GM08714 (cell line): ENCODE measurements around the gene NDFIP1.

Source experiments
- H3K4me3 ChIP-seq: fragments of 200-500 bp; sonication (Bioruptor generic); 2 replicates; pipeline ENCODE4 v1.5.1; 2014; ENCODE audit warnings: mild to moderate bottlenecking, low read length, inconsistent platforms
- ZNF274 ChIP-seq: IDR thresholded peaks from 2 replicates; pipeline ENCODE4 v1.6.1; 2012; ENCODE audit warnings: mild to moderate bottlenecking, low read depth, low read length

The NDFIP1 gene

DNA sequence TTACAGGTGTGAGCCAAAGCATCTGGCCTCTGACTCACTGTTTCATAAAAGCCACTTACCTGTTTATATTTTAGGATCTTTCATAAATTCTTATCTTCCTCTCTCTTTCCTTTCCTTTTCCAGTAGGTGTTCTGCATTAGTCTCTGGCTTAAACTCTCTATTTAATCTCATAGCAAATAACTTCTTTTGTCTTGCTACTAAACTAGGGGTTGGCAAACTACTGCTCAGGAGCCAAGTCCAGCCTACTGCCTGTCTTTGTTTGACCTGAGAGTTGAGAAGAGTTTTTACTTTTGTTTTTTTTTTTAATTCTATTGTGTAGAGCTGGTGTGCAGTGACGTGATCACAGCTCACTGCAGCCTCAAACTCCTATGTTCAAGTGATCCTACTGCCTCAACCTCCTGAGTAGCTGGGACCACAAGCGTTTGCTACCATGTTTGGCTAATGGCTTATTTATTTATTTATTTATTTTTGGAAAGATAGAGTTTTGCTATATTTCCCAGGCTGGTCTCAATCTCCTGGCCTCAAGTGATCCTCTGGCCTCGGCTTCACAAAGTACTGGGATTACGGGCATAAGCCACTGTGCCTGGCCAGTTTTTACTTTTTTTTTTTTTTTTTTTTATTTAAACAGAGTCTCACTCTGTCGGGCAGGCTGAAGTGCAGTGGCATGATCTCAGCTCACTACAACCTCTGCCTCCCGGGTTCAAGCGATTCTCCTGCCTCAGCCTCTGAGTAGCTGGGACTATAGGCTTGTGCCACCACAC lies 5.4 kb upstream of the NDFIP1 start:
- no peak overlapping the region for H3K4me3 ChIP-seq
- no peak for TF ChIP-seq ZNF274

DNA sequence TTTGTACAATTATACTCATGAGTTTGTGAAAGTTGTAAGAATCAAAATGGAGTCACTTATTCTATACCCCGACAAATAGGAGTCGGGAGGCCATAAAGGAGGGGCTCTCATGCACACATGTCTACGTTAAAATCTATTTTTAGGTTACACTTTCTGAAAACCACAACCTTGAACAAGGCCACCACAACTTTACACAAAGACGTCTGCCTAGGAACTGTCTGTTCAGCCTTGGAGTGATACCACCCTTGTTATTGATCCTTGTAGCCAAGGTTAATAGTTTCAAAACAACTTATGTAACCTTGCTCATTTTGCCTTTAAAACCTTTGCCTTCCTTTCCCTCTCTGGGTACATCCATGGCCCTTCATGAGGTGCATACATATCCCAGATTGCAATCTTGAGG lies 4.1 kb upstream of the NDFIP1 start:
- no peak for TF ChIP-seq ZNF274
- H3K4me3 ChIP-seq = no peak overlapping the region

DNA sequence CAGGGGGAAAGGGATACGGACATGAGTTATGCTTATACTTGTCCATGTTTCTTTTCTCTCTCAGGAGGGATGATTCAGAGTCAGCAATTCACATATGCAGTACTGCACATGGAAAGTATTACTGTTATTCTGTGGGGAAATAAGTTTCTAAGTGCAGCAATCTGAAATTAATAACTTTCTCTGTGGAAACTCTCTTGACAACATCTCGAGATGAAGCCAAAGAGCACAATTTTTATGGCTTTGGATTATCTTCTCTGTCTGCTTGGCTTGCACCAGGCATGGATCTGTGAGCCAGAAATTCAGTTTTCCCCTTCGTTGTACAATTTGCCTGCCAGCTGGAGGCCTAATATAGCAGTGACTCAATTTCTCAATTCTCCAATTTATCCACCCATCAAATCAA lies 2.5 kb upstream of the NDFIP1 start:
- TF ChIP-seq ZNF274 = no peak
- no peak overlapping the region for H3K4me3 ChIP-seq

DNA sequence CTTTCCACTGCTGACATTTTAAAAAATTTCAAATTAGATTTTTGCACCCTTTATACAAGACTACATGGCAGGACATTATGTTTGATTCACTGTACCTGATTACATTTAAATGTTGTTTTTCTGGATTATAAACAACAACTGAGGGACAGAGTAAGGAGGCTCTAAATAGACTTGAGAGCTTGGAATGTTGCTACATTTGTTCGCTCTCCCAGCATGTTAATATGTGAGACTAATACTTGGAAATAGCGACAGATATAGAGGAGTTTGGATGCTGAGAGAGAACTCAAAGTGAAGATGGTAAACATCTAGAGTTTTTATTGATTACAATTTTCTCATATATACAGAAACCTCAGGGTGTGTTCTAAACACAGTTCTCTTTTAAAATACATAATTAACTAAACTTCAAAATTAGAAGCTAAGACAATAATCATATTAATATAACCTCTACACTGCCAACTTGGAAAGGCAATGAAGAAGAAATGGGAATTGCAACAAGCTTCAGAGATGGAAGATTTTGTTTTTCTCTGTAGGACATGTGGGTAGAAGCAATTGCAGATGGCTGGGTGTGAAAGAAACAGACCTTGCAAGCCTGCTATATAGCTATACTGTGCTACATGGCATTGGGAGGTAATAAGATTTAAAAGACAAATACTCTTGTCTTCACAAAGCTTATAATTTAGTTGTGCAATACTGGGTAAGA lies 1.4 kb upstream of the NDFIP1 start:
- no peak for TF ChIP-seq ZNF274
- H3K4me3 ChIP-seq = no peak overlapping the region

DNA sequence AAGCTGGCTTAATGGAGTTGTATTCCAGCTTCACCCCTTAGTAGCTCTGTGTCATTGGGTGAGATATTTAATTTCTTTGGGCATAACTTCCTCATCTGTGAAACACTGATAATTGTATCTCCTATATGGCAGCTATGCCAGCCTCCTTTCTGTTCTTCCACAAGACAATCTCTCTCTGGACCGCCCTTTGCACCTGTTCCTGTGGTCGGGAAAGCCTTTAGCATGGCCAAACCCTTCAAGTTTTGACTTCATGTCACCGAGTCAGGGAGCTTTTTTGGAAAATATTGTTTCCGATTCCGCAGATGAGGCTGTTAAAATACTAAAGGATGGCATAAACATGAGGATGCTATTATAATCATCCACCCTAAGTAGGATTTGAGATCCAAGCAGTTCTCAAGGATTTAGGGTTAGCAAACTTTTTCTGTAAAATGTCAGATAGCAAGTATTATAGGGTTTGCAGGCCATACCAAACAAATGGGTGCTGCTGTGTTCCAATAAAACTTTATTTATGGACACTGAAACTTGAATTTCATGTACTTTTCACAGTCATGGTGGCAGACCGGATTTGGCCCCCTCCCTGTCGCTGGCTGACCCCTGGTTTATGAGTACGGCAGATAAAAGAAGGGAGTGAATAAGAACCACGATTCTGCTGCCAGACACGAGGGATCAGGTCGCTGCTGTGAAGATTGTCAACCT lies 695 bp upstream of the NDFIP1 start:
- no peak overlapping the region; the same call in 1 of the 2 replicates for H3K4me3 ChIP-seq
- TF ChIP-seq ZNF274 = no peak

DNA sequence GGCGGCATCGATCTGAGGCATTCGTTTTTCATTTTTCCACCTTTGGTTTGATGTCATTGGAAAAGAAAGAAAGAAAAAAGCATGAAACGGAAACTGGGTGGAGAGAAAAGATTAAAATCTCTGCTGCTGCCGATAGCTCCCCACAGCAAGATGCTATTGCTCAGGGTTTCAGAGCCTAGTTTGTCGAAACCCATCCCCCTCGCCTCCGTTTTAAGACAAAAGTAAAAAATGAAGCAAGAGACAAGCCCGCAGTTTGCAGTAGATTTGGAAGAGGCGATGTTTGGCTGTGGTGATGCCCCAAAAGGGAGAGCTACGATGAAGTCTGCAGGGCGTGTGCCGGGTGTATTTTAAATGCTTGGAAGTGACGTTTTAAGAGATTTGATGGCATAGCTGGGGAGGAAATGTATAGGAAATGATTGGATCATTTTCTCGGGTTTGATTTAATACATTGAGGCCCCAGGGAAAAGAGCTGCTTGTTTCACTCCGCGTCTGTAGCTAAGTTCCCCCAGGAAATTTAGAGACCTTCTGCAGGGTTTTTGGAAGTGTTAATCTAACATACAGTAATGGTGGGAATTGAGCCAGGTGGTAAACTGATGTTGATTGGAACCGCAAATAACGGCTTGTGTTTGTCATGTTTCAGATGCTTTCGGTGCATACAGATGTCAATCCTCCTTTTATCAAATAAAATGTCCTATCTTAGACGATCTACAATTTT lies 909 bp downstream of the NDFIP1 start:
- TF ChIP-seq ZNF274 = no peak
- peak overlapping the region; percentile 78 for H3K4me3 ChIP-seq

DNA sequence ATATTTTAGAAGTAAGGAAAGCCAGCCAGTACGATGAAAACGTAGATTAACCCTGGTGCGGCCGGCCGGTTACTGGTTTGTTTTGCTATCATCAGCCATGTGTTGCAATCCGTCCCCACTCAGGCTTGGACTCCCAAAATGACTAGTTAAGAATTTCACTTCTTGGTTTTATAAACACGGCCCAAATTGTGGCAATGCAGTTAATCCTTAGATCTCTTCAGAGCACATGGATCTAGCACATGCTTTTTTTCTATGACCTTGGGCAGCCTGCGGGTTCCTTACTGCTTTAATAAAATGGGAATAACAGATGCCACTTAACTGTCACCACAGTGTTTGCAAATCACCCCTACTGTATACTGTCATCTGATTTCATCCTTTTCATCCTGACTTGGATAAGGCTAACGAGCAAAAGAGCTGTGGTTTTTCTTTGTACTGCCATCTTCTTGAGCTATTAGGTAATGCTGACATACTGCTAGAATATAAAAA lies 1.5 kb downstream of the NDFIP1 start:
- H3K4me3 ChIP-seq = peak overlapping the region; percentile 78
- no peak for TF ChIP-seq ZNF274

DNA sequence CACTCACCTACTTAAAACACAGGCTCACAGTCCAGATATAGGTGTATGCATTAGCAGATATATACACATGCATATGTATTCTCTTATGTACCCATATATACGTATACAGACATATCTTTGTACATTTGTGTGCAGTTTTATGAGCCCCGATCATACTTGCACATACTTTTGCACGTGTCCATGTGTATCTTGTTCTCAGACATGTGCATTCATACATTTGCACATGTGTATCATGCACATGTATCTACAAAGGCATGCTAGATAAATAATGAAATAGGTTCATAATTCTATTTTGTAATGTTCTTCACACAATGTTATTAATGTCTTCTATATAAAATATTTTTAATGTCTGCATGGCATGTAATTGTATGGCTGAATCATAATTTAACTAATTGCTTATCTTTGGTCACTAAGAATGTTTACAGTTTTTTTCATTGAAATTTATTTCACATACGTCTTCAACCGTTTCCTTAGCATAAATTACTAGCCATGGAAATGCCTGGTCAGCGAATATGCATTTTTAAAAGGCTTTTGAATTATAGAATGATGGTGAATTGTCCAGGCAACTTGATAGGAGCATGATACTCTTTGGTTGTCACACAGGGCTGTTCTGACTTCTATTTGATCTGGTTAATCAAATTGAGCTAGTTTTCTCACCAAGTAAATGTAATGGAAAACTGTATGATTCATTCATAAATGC lies 2.6 kb downstream of the NDFIP1 start:
- TF ChIP-seq ZNF274 = no peak
- no peak overlapping the region for H3K4me3 ChIP-seq

DNA sequence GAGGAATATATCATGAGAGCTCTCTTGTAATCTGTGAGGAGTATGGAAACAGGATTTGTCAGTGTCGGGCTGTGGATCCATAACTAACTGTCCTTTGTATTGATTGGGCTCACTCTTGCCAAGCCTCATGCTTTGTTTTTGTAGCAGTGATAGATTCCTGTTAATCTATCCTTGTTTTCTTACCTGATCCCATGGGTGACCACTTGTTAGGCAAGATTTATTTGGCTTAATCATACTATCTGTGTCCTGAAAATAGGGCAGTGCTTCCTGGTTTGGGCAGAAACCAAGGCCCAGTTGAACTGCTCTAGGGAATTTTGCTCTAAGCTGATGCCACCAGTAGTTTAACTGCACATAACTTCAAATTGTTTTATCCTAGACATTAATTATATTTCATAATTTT lies 6.1 kb downstream of the NDFIP1 start:
- no peak overlapping the region for H3K4me3 ChIP-seq

DNA sequence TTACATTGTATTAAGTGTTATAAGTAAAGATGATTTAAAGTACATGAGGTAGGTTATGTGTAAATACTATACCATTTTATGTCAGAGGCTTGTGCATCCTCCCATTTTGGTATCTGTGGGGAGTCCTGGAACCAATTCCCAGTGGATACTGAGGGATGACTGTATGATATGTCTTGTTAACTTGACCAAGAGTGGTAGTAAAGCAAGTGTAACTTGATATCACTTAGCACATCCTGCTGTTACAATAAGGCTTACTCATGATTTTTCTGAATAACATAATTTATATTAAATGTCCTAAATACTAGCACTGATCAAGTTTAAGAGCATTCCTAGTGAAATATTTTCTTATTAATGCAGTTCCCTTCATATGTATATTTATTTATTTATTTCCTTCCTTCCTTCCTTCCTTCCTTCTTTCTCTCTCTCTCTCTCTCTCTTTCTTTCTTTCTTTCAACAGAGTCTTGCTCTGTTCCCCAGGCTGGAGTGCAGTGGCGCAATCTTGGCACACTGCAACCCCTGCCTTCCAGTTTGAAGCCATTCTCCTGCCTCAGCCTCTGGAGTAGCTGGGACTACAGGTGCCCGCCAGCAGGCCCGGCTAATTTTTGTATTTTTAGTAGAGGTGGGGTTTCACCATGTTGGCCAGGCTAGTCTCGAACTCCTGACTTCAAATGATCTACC lies 7.5 kb downstream of the NDFIP1 start:
- H3K4me3 ChIP-seq = no peak overlapping the region
- TF ChIP-seq ZNF274 = no peak

More for the DNA sequence above, 6.1 kb downstream of the NDFIP1 start:
- no peak for TF ChIP-seq ZNF274

DNA sequence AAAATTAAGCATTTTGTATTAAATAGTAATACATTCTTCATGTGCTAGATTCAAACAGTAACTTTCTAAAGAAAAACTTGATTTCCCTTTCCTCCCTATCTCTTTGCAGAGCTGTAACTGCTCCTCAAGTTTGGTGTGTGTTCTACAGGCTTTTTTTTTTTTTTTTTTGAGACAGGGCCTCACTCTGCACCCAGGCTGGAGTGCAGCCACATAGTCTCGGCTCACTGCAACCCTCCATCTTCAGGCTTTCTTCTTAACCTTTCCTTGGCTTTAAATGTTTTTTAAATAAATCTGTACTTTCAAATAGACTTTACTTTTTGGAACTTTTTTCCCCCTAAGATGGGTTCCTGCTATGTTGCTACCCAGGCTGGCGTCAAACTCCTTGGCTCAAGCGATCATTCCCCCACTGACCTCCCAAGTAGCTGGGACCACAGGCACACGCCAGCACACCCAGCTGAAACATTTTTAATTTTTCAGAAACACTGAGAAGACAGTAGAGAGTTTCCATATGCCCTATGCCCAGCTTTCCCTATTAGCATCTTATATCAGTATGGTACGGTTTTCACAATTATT lies 9.1 kb downstream of the NDFIP1 start:
- no peak overlapping the region for H3K4me3 ChIP-seq

DNA sequence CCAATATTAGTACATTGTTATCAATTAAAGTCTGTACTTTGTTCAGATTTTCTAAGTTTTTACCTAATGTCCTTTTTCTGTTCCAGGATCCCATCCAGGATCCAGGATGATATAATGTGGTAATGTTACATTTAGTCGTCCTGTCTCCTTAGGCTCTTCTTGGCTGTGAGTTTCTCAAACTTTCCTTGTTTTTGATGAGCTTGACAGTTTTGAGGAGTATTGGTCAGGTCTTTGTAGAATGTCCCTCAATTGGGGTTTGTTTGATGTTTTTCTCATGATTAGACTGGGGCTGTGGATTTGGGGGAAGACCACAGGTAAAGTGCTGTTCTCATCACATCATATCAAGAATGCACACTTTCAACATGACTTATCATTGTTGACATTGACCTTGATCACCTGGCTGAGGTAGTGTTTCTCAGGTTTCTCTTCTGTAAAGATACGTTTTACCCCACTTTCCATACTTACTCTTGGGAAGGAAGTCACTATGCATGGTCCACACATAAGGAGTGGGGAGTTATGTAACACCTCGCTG lies 9.6 kb downstream of the NDFIP1 start:
- TF ChIP-seq ZNF274 = no peak

More for the DNA sequence above, 9.1 kb downstream of the NDFIP1 start:
- TF ChIP-seq ZNF274 = no peak

More for the DNA sequence above, 9.6 kb downstream of the NDFIP1 start:
- H3K4me3 ChIP-seq = no peak overlapping the region
